Kidney (tissue), 14 donors: ENCODE results near the gene VWA8. TPM values are rescaled to one million over a fixed set of nuclear protein-coding genes. Genes with fewer than 3 reads are reported as not detected.
A peak's percentile ranks its signal among the peaks of the same experiment; 100 is the strongest.
"Not testable (repeated sequence)": the region's sequence is repeated elsewhere in the genome, so short reads cannot be mapped to it uniquely, and the experiment has no call there.

ENCODE experiments used
- DNase-seq, 5 donors: peaks; one replicate each; pipeline ENCODE4 v3.0.0-alpha.2; 2013 to 2020
- FAIRE-seq: peaks from 2 replicates; lab custom pipeline; 2012; peaks lifted over from hg19 to GRCh38; lab: Jason Lieb, UNC
- H3K27ac ChIP-seq, 2 donors: one replicate each; pipeline ENCODE4 v1.7.0; 2013; ENCODE audit warnings: low read depth in 2 of 2, low read length in 2 of 2, inconsistent platforms in 1 of 2
- H3K27me3 ChIP-seq: one replicate; pipeline ENCODE4 v1.7.1; 2013; ENCODE audit warnings: low read length, inconsistent platforms; ENCODE audit not compliant: control insufficient read depth, insufficient read depth
- H3K36me3 ChIP-seq, 3 donors: one replicate each; pipeline versions ENCODE4 v1.7.0 to v1.7.1; 2013; ENCODE audit warnings: low read length in 3 of 3, control low read depth in 1 of 3, inconsistent platforms in 1 of 3; ENCODE audit not compliant: insufficient read depth in 3 of 3, control insufficient read depth in 2 of 3
- H3K4me1 ChIP-seq, 3 donors: one replicate each; pipeline versions ENCODE4 v1.7.0 to v1.7.1; 2013; ENCODE audit warnings: low read length in 3 of 3, inconsistent platforms in 1 of 3, low read depth in 1 of 3; ENCODE audit not compliant: control insufficient read depth in 2 of 3, insufficient read depth in 2 of 3
- H3K4me3 ChIP-seq, 3 donors: one replicate each; pipeline versions ENCODE4 v1.7.0 to v1.8.1; 2013; ENCODE audit warnings: low read length in 3 of 3, control low read depth in 1 of 3, inconsistent platforms in 1 of 3
- H3K9ac ChIP-seq, 3 donors: one replicate each; pipeline versions ENCODE4 v1.7.0 to v1.7.1; 2013; ENCODE audit warnings: low read length in 3 of 3, control low read depth in 1 of 3, inconsistent platforms in 1 of 3
- H3K9me3 ChIP-seq, 3 donors: one replicate each; pipeline versions ENCODE4 v1.7.0 to v1.7.1; 2013; ENCODE audit warnings: low read length in 3 of 3, control low read depth in 1 of 3, inconsistent platforms in 1 of 3; ENCODE audit not compliant: control insufficient read depth in 2 of 3, insufficient read depth in 1 of 3
- intact Hi-C: fragments of 100-400 bp; cut with DNase I; formaldehyde crosslinking; loops from one replicate; pipeline ENCODE4 v1.11.1; 2022
- polyA plus RNA-seq: library from polyadenylated mRNA; stranded (reverse); fragments of 350-450 nt; fragmentation: Illumina TruSeq; extraction: RNeasy Lipid Tissue Mini Kit (QIAGEN cat#74804); gene quantifications from one replicate; pipeline ENCODE4 v1.2.3, GENCODE V29; 2014; ENCODE audit warnings: low read depth, low replicate concordance; ENCODE audit not compliant: insufficient read depth
- total RNA-seq: library from RNA; stranded (reverse); fragmentation: NEBNext Ultra II Directional; extraction: Animal tissue kit (Norgen Biotek cat#: 25700); gene quantifications from one replicate; pipeline ENCODE4 v1.2.1, GENCODE V29; 2021
- TF ChIP-seq, protein P1 (sequence below): IDR thresholded peaks from 3 replicates; pipeline ENCODE4 v1.5.1; 2012; ENCODE audit warnings: mild to moderate bottlenecking, moderate library complexity, borderline replicate concordance; ENCODE audit not compliant: insufficient read depth; ENCODE audit errors: extremely low read depth
- donor health status: control.
- donor health status: control.
- donor health status: control.
- donor health status: control.
- donor health status: control.
- donor health status: DM: yes; HTN: yes; CAD: no.
- donor health status: Normal renal cell carcinoma (clear cell type).

The VWA8 gene
- total and polyA plus RNA-seq, 2 donors from 2014 or later: 6.4 to 21.3 TPM

GRCh38 chr13:41880966-41881365, 79.9 kb downstream of the VWA8 start:
- TF ChIP-seq, protein P1, sequence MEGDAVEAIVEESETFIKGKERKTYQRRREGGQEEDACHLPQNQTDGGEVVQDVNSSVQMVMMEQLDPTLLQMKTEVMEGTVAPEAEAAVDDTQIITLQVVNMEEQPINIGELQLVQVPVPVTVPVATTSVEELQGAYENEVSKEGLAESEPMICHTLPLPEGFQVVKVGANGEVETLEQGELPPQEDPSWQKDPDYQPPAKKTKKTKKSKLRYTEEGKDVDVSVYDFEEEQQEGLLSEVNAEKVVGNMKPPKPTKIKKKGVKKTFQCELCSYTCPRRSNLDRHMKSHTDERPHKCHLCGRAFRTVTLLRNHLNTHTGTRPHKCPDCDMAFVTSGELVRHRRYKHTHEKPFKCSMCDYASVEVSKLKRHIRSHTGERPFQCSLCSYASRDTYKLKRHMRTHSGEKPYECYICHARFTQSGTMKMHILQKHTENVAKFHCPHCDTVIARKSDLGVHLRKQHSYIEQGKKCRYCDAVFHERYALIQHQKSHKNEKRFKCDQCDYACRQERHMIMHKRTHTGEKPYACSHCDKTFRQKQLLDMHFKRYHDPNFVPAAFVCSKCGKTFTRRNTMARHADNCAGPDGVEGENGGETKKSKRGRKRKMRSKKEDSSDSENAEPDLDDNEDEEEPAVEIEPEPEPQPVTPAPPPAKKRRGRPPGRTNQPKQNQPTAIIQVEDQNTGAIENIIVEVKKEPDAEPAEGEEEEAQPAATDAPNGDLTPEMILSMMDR: no peak
- Histone ChIP-seq H3K36me3 (peaks cover 0 to 12% (median 11%) of the 10 kb centered on the region in 3 donors), H3K9me3 (no peaks in the 10 kb centered on the region), H3K9ac (no peak overlapping the region), H3K27me3 (no peaks in the 10 kb centered on the region), H3K27ac (no peak overlapping the region), H3K4me3 (no peak overlapping the region), H3K4me1 (no peaks in the 10 kb centered on the region)
- DNase-seq (no peak), FAIRE-seq (no peak)
- intact Hi-C loops: no loop called here

GRCh38 chr13:41864658-41865057, 96.3 kb downstream of the VWA8 start:
- Histone ChIP-seq H3K4me1 (no peaks in the 10 kb centered on the region), H3K27me3 (no peaks in the 10 kb centered on the region), H3K27ac (no peak overlapping the region), H3K36me3 (no peaks in the 10 kb centered on the region), H3K9me3 (no peaks in the 10 kb centered on the region), H3K9ac (no peak overlapping the region), H3K4me3 (no peak overlapping the region)
- intact Hi-C loops: no loop called here
- TF ChIP-seq, protein P1: no peak
- no peak for DNase-seq
- no peak for FAIRE-seq

DNA sequence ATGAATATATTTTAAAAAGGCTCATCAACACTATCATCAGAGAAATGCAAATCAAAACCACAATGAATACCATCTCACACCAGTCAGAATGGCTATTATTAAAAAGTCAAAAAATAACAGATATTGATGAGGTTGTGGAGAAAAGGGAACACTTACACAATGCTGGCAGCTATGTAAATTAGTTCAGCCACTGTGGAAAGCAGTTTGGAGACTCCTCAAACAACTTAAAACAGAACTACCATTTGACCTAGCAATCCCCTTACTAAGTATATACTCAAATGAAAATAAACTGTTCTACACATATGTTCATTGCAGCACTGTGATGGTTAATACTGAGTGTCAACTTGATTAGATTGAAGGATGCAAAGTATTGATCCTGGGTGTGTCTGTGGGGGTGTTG, 98.2 kb downstream of the VWA8 start:
- H3K27ac ChIP-seq, H3K27me3 ChIP-seq, H3K36me3 ChIP-seq, H3K9ac ChIP-seq, H3K4me3 ChIP-seq, intact Hi-C loops, H3K4me1 ChIP-seq, FAIRE-seq, H3K9me3 ChIP-seq, DNase-seq: not testable (repeated sequence)

GRCh38 chr13:41859565-41859964, 101.3 kb downstream of the VWA8 start:
- intact Hi-C loops: no loop called here
- Histone ChIP-seq H3K36me3 (no peaks in the 10 kb centered on the region), H3K4me3 (no peak overlapping the region), H3K9me3 (no peaks in the 10 kb centered on the region), H3K9ac (no peak overlapping the region), H3K27ac (no peak overlapping the region), H3K27me3 (no peaks in the 10 kb centered on the region), H3K4me1 (no peaks in the 10 kb centered on the region)
- no peak for FAIRE-seq
- peak in 1 of 5 donors; percentile 59 for DNase-seq
- TF ChIP-seq, protein P1: no peak
